Neural progenitor cell (in vitro differentiated cells): ENCODE data around the gene TMEM269. TPM values are rescaled to one million over a fixed set of nuclear protein-coding genes. Genes with fewer than 3 reads are reported as not detected.

Experiments used
- DNase-seq: peaks from one replicate; pipeline ENCODE4 v3.0.0-alpha.2; 2016; ENCODE audit warnings: low spot score
- H2AFZ ChIP-seq: fragments of 200-600 bp; sonication (generic); replicated peaks from 2 replicates; pipeline ENCODE4 v1.6.1; 2016; ENCODE audit warnings: antibody characterized with exemption
- H3F3A ChIP-seq: fragments of 200-600 bp; sonication (generic); 2 replicates; pipeline ENCODE4 v1.6.1; 2016; ENCODE audit warnings: antibody characterized with exemption, low read depth
- H3K27ac ChIP-seq: fragments of 200-600 bp; sonication (generic); 2 replicates; pipeline ENCODE4 v1.5.1; 2016; ENCODE audit warnings: mild to moderate bottlenecking
- H3K27me3 ChIP-seq: fragments of 200-600 bp; sonication (generic); 2 replicates; pipeline ENCODE4 v1.6.1; 2016; ENCODE audit warnings: mild to moderate bottlenecking, moderate library complexity
- H3K36me3 ChIP-seq: fragments of 200-600 bp; sonication (generic); 2 replicates; pipeline ENCODE4 v1.5.1; 2016
- H3K4me1 ChIP-seq: fragments of 200-600 bp; sonication (generic); 2 replicates; pipeline ENCODE4 v1.6.1; 2016; ENCODE audit warnings: mixed run types
- H3K4me2 ChIP-seq: fragments of 200-600 bp; sonication (generic); 2 replicates; pipeline ENCODE4 v1.6.1; 2016
- H3K4me3 ChIP-seq: fragments of 200-600 bp; sonication (generic); 2 replicates; pipeline ENCODE4 v1.5.1; 2016
- H3K79me2 ChIP-seq: fragments of 200-600 bp; sonication (generic); 2 replicates; pipeline ENCODE4 v1.6.1; 2016; ENCODE audit warnings: low read depth
- H3K9ac ChIP-seq: fragments of 200-600 bp; sonication (generic); 2 replicates; pipeline ENCODE4 v1.6.1; 2016
- H3K9me3 ChIP-seq: fragments of 200-600 bp; sonication (generic); 2 replicates; pipeline ENCODE4 v1.5.1; 2016; ENCODE audit warnings: low read depth
- H4K20me1 ChIP-seq: fragments of 200-600 bp; sonication (generic); 2 replicates; pipeline ENCODE4 v1.6.1; 2016; ENCODE audit warnings: low read depth
- H3K27ac Mint-ChIP-seq: 3 replicates; pipeline ENCODE4 v1.8.0; 2021; ENCODE audit warnings: mixed read lengths
- H3K27me3 Mint-ChIP-seq: 2 replicates; pipeline ENCODE4 v1.8.0; 2022; ENCODE audit warnings: low read depth, mild to moderate bottlenecking, inconsistent platforms, moderate library complexity, mixed read lengths; ENCODE audit not compliant: insufficient read depth
- H3K36me3 Mint-ChIP-seq: 3 replicates; pipeline ENCODE4 v1.8.0; 2021; ENCODE audit warnings: mixed read lengths
- H3K4me1 Mint-ChIP-seq: 3 replicates; pipeline ENCODE4 v1.8.0; 2021; ENCODE audit warnings: mixed read lengths
- H3K4me3 Mint-ChIP-seq: 3 replicates; pipeline ENCODE4 v1.8.0; 2021; ENCODE audit warnings: mild to moderate bottlenecking, moderate library complexity, mixed read lengths
- H3K9me3 Mint-ChIP-seq: 3 replicates; pipeline ENCODE4 v1.8.0; 2020; ENCODE audit warnings: mixed read lengths
- EZH2 ChIP-seq: fragments of 200-600 bp; sonication (generic); IDR thresholded peaks from 2 replicates; pipeline ENCODE4 v1.6.1; 2017; ENCODE audit warnings: antibody characterized with exemption, mild to moderate bottlenecking, moderate library complexity
- EZH2phosphoT487 ChIP-seq: fragments of 200-600 bp; sonication (generic); IDR thresholded peaks from 2 replicates; pipeline ENCODE4 v1.6.1; 2017; ENCODE audit warnings: antibody characterized with exemption
- total RNA-seq: library from RNA; depleted of rRNA; stranded (reverse); fragments of >200 nt; gene quantifications from 2 replicates; pipeline ENCODE4 v1.2.3, GENCODE V29; 2015; ENCODE audit warnings: low replicate concordance
- TF ChIP-seq, protein P1 (sequence below): fragments of 200-600 bp; sonication (generic); IDR thresholded peaks from 2 replicates; pipeline ENCODE4 v1.5.1; 2017; ENCODE audit warnings: antibody characterized with exemption, mild to moderate bottlenecking

The TMEM269 gene
- total RNA-seq, 1 donor from 2014 or later, result 0.47 TPM

GRCh38 chr1:42765832-42766740, 18.7 kb upstream of the TMEM269 start:
- peak overlapping the region; percentile 59 for H2AFZ ChIP-seq
- H4K20me1 ChIP-seq, result peaks cover 15% of the 10 kb centered on the region
- Mint-ChIP-seq H3K27me3 (peaks cover 3% of the 10 kb centered on the region), H3K4me3 (no peak overlapping the region), H3K27ac (no peak overlapping the region), H3K9me3 (no peaks in the 10 kb centered on the region), H3K4me1 (peaks cover 12% of the 10 kb centered on the region), H3K36me3 (peaks cover 10% of the 10 kb centered on the region)
- peak overlapping the region; percentile 91 for H3K4me3 ChIP-seq
- peak overlapping the region; percentile 84 for H3K4me2 ChIP-seq
- no peak overlapping the region for H3K27ac ChIP-seq
- peak overlapping the region; percentile 69 for H3K9ac ChIP-seq
- TF ChIP-seq EZH2, result no peak
- TF ChIP-seq, protein P1, sequence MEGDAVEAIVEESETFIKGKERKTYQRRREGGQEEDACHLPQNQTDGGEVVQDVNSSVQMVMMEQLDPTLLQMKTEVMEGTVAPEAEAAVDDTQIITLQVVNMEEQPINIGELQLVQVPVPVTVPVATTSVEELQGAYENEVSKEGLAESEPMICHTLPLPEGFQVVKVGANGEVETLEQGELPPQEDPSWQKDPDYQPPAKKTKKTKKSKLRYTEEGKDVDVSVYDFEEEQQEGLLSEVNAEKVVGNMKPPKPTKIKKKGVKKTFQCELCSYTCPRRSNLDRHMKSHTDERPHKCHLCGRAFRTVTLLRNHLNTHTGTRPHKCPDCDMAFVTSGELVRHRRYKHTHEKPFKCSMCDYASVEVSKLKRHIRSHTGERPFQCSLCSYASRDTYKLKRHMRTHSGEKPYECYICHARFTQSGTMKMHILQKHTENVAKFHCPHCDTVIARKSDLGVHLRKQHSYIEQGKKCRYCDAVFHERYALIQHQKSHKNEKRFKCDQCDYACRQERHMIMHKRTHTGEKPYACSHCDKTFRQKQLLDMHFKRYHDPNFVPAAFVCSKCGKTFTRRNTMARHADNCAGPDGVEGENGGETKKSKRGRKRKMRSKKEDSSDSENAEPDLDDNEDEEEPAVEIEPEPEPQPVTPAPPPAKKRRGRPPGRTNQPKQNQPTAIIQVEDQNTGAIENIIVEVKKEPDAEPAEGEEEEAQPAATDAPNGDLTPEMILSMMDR, result peak; percentile 62
- peaks cover 7% of the 10 kb centered on the region for H3F3A ChIP-seq
- no peaks in the 10 kb centered on the region for H3K27me3 ChIP-seq
- H3K36me3 ChIP-seq, result no peaks in the 10 kb centered on the region
- peaks cover 74% of the 10 kb centered on the region for H3K79me2 ChIP-seq
- peaks cover 11% of the 10 kb centered on the region for H3K4me1 ChIP-seq
- peak; percentile 82 for DNase-seq
- H3K9me3 ChIP-seq, result no peaks in the 10 kb centered on the region

GRCh38 chr1:42766741-42767509, 17.9 kb upstream of the TMEM269 start, which contains the start of the genes C1orf50 and P3H1:
Gene C1orf50, plus strand, starts transcription at chr1:42767249. Its CDS starts 63 bp downstream, at chr1:42767312.
Gene P3H1, minus strand, starts transcription at chr1:42767028. Its CDS starts 57 bp downstream, at chr1:42766971.
- H3K27me3 ChIP-seq, result no peaks in the 10 kb centered on the region
- H3K4me2 ChIP-seq, result peak within 1 kb of the TSS; percentile 94
- H3K4me1 ChIP-seq, result peaks cover 11% of the 10 kb centered on the region
- Mint-ChIP-seq H3K4me3 (no peak within 1 kb of the TSS), H3K9me3 (no peaks in the 10 kb centered on the region), H3K27ac (peak within 1 kb of the TSS; percentile 83), H3K36me3 (peaks cover 8% of the 10 kb centered on the region), H3K4me1 (peaks cover 12% of the 10 kb centered on the region), H3K27me3 (peaks cover 3% of the 10 kb centered on the region)
- peaks cover 83% of the 10 kb centered on the region for H3K79me2 ChIP-seq
- H4K20me1 ChIP-seq, result peaks cover 20% of the 10 kb centered on the region
- H3K27ac ChIP-seq, result no peak within 1 kb of the TSS
- peak; percentile 100 for DNase-seq
- no peaks in the 10 kb centered on the region for H3K36me3 ChIP-seq
- peak within 1 kb of the TSS; percentile 91 for H3K4me3 ChIP-seq
- H2AFZ ChIP-seq, result peak within 1 kb of the TSS; percentile 75
- TF ChIP-seq, protein P1, result no peak
- peak within 1 kb of the TSS; percentile 69 for H3K9ac ChIP-seq
- H3F3A ChIP-seq, result peaks cover 7% of the 10 kb centered on the region
- H3K9me3 ChIP-seq, result no peaks in the 10 kb centered on the region

DNA sequence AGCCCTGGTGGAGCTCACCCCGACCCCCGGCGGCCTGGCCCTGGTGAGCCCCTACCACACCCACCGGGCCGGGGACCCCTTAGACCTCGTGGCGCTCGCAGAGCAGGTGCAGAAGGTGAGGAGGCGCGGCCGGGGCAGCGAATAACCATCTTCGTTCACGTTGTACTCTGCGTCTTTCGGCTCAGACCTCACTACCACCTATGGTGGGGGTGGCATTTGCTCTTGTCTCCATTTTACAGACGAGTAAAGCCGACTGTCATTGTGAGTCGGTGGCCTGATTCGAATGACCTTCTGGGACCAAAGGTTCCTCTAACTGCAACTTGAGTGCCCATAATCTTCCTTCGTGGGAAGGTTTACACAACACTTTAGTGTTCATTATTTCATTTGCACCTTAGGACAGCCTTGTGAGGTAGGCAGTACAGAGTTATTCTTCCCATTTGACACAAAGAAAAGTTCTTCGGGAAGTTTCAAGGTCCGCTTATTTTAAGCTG, 17.2 kb upstream of the TMEM269 start:
- Histone ChIP-seq H3K4me1 (peaks cover 11% of the 10 kb centered on the region), H3F3A (peaks cover 7% of the 10 kb centered on the region), H3K36me3 (no peaks in the 10 kb centered on the region), H3K4me2 (peak overlapping the region; percentile 94), H3K79me2 (peaks cover 89% of the 10 kb centered on the region), H2AFZ (peak overlapping the region; percentile 75), H3K4me3 (peak overlapping the region; percentile 91), H3K9ac (peak overlapping the region; percentile 57), H3K9me3 (no peaks in the 10 kb centered on the region), H3K27ac (no peak overlapping the region), H4K20me1 (peaks cover 24% of the 10 kb centered on the region), H3K27me3 (no peaks in the 10 kb centered on the region)
- H3K4me3 Mint-ChIP-seq, result no peak overlapping the region
- no peak for DNase-seq
- H3K9me3 Mint-ChIP-seq, result no peaks in the 10 kb centered on the region
- TF ChIP-seq EZH2 (no peak), EZH2phosphoT487 (no peak)
- TF ChIP-seq, protein P1, result no peak
- H3K27ac Mint-ChIP-seq, result peak overlapping the region; percentile 83
- peaks cover 15% of the 10 kb centered on the region for H3K4me1 Mint-ChIP-seq
- peaks cover 8% of the 10 kb centered on the region for H3K36me3 Mint-ChIP-seq
- H3K27me3 Mint-ChIP-seq, result peaks cover 2% of the 10 kb centered on the region
